GM20000 (cell line): ENCODE measurements around the gene ERGIC1.
"Not testable (repeated sequence)": the region's sequence is repeated elsewhere in the genome, so short reads cannot be mapped to it uniquely, and the experiment has no call there.

Source experiments
- DNase-seq: peaks from one replicate; pipeline ENCODE4 v3.0.0; 2012; ENCODE audit warnings: low spot score
- CTCF ChIP-seq: IDR thresholded peaks from 2 replicates; pipeline ENCODE4 v1.5.1; 2012; ENCODE audit warnings: mild to moderate bottlenecking, control low read depth; ENCODE audit errors: extremely low read depth, missing control alignments

Gene ERGIC1

GRCh38 chr5:172833686-172834414 is at the start of gene ERGIC1:
ERGIC1 (plus strand) TSS chr5:172834251; CDS start chr5:172834414, 163 bp downstream.
- peak; percentile 94 for DNase-seq
- TF ChIP-seq CTCF = no peak

- no peak for TF ChIP-seq CTCF
- no peak for DNase-seq
Observed at GRCh38 chr5:172785429-172786088, 48.5 kb upstream of the ERGIC1 start.

GRCh38 chr5:172786736-172787462 is 47.2 kb upstream of the ERGIC1 start:
- no peak for DNase-seq
- no peak for TF ChIP-seq CTCF

DNA sequence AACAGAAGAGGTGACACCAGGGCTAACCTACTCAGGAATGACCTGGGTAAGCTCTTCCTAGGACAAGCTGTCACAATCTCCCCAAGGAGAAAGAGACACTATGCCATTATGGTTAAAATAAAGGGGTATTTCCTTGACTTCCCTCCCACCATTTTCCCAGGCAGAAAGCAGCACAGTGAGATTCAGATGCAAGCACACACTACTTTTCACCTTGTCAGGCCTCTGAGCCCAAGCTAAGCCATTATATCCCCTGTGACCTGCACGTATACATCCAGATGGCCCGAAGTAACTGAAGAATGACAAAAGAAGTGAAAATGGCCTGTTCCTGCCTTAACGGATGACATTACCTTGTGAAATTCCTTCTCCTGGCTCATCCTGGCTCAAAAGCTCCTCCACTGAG is 46.5 kb upstream of the ERGIC1 start:
- DNase-seq = not testable (repeated sequence)

DNA sequence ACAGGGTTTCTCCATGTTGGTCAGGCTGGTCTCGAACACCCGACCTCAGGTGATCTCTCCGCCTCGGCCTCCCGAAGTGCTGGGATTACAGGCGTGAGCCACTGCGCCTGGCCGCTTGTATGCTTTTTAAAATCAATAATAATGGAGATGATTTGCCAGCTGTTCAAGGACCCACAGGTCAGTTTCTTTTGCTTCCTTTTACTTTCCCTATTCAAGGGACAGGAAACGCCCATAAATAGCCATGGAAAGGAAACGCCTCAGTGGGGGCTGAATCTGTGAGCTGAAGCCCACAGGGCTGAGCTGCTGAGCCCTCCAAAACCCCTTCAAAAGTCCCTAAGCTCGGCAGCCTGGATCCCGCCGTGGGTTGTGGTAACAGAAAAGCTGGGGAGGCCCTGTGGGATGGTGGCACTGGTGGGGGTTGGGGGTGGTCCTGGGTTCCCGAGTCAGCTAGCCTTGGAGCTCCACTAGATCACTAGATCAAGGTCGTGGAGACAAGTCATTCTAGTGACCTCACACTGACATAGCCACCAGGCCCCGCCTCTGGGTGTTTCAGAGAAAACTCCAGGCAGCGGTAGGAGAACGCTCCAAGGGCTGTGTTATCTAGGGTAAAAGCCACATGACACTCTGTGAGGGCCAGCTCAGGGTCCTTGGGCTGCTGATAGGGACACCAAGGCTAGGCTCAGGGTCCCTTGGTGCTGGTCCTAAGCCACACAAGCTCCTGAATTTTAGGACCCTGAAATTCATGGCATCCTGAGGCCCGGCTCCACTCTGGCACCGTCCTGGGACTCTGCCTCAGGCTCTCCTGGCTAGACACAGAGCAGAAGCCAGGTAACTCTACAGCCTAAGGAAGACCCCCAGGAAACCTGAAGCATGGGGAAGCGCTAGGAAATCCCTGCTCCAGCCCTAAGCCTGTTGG is 45.0 kb upstream of the ERGIC1 start:
- no peak for DNase-seq
- TF ChIP-seq CTCF = no peak

- DNase-seq = no peak
- TF ChIP-seq CTCF = no peak
Observed at GRCh38 chr5:172789687-172790495, 44.2 kb upstream of the ERGIC1 start.

DNA sequence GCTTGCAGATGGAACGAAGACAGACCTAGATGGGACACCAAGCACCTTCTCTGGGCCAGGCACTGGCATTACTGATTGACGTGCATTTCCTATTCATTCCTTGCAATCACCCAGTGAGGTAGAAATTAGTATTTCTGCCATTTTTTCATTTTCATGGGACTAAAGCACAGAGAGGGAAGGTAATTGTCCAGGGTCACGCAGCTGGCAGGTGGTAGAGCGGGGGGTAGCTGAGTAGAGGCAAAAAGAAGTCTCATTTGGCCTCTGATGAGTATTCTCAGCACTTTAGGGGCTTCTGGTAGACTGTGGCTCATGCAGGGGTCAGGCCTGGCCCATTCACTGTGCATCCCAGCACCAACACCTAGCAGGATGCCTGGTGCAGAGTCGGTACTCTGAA is 43.6 kb upstream of the ERGIC1 start:
- DNase-seq = no peak
- no peak for TF ChIP-seq CTCF
